Amygdala (tissue), 56 donors: ENCODE data around the gene OXCT2.

Experiments used
- DNase-seq, 56 donors: peaks; one replicate each; lab custom pipeline; 2025; lab: John Stamatoyannopoulos, UW

OXCT2 gene

DNA sequence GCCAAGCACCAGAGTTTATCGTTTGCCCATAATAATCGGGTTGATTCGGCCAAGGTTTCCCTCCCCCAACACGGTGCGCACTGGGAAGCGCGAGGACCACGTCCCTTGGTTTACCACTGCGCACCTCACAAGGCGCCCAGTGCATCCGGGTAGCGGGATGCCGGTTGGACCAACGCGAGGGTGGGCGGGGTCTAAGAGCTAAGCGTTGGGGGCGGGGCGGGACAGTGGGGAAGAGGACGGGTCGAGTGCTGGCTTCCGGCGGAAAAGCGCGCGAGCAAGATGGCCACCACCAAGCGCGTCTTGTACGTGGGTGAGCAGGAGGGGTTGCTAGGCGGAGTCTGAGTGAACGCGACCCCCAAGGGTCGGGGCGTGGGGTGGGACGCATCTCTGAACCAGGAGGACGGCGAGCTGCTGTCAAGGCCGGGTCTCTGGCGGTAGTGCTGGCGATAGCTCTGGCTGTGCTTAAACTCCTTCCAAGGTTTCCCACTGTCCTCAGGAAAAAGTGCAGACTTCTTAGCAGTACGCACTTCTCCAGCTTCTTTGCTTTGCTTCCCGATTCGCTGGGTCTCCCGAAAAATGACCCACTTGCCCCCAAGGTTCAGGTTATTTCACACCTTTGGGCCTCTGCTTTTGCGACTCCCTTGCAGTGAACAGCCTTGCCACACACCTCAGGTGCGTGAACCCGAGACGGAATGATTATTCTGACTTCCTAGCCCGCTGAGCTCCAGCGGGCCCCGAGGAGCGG is 32.4 kb downstream of the OXCT2 start, which contains the start of gene PPIE:
Gene PPIE (plus strand): TSS at position 261 of the 745 bp plus-strand sequence. CDS start 19 bp downstream, at position 280.
- peak; percentile 54 to 97 (median 88) for DNase-seq

DNA sequence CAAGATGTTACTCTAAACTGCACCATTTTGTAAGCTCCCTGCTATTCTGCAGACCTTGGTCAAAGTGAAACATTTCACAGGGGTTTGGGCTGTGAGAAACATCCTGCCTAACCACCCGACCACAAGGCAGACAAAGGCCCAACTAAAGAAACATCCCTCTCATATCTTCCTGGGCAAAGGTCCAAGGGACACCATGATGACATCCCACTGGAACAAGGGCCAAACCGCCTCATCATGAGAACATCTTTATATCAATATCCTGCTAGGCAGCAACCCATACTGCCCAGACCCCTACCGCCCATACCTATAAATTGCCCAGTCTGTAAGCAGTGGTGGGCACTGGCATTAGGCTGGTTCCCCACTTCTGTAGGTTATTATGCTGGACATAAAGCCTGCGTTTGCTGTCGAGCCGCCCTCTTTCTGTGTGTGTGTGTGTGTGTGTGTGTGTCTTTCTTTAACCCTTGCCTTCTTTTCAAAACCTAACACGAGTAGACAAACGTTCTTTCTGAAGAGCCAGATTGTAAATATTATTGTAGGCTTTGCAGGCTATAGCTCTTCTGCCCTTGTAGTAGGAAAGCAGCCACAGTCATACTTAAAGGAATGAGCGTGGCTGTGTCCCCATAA is 33.5 kb downstream of the OXCT2 start:
- DNase-seq = no peak

DNA sequence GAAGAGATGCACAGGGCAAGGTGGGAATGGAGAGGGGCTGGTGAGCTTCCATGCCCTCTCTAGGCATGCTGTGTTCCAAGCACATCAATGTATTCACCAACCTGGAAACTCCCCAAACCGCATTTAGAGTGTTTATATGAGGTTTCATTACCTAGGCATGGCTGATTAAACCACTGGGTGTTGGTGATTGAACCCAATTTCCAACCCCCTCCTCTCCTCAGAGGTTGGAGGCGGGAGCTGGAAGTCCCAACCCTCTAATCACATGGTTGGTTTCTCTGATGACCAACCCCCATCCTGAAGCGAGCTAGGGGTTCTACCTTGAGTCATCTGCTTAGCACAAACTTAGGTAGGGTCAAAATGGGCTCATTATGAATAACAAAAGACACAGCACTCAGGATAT is 35.4 kb downstream of the OXCT2 start:
- no peak for DNase-seq

DNA sequence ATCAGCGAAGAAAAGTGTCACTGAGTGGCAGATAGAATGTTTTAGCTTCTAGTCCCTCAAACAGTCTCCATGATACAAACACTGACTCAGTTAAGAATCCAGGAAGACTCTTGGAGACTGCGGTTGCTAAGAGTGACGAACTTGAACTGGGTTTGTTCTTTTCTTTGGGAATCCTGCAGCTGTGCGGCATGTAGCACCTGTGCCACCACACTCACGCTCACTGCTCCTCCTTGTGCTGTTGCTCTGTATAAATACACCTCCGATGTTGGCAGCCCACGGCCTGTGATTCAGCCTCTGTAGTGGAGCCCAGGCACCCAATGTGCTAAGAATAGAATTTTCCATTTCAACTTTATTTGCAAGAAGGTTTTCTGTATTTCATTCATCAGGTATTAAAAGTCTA is 38.0 kb downstream of the OXCT2 start:
- peak in 21 of 56 donors; percentile 7 to 62 (median 22) for DNase-seq

DNA sequence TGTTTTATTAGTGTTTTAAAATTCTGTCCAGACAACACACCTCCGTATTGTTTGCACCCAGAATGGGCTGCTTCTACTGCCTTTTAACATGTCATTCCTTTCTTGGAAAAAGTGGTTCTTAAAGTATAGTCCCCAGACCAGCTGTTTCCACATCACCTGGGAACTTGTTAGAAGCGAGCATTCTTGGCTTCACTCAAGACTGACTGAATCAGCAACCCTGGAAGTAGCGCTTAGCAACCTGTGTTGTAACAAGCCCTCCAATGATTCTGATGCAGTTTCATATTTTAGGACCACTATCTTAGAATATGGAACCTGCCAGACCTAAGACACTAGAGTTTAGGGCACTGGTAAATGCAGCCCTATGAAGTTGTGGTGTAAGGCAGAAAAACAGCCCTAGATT is 38.4 kb downstream of the OXCT2 start:
- no peak for DNase-seq

DNA sequence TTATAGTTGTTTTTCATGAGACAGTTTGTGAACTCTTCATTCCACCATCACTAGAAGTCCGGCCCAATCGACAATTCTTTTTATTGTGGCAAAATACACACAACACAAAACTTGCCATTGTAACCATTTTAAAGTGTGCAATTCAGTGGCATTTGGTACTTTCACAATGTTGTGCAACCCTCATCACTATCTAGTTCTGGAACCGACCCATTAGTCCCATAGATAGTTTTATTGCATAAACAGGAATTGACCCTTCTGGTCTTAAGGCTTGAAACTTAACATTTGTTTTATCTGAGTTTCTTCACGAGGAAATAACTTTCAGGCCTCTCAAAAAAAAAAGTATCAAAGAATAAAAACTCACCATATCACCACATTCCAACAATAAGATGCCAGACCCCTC is 41.3 kb downstream of the OXCT2 start:
- no peak for DNase-seq

DNA sequence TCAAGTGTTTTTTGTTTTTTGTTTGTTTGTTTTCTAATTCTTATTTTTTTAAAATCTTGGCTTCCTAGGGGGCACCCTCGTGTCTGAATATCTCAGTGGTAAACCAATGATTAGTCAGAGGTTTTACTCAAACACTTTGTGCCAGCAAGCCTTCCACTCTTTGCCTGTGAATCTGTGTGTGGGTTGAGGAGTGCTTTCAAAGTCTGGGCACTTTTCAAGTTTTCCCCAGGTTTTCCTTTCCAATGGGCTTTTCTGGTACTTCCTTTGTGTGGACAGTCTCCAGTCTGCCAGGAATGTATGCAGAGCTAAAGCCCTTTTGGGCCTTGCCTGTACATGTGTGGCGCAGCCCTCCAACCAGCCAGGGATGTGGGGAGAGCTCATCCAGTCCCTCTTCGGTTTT is 42.1 kb downstream of the OXCT2 start:
- DNase-seq = peak in 1 of 56 donors; percentile 12

DNA sequence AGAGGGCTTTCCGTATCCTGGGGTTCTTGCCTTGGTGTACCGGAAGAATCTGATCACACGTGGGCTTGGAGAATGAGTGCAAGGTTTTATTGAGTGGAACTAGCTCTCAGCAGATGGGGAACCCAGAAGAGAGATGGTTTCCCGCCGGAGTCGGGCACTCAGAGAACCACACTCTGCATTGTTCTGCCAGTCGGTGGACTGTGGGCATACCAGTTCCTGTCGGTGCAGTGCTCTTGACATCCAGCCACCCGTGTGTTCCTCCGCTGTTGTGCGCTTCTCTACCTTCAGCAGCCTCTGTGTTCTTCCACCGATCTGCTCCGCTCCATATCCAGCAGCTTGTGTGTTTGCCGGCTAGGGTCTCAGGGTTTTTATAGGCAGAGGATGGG is 43.2 kb downstream of the OXCT2 start:
- DNase-seq = no peak

DNA sequence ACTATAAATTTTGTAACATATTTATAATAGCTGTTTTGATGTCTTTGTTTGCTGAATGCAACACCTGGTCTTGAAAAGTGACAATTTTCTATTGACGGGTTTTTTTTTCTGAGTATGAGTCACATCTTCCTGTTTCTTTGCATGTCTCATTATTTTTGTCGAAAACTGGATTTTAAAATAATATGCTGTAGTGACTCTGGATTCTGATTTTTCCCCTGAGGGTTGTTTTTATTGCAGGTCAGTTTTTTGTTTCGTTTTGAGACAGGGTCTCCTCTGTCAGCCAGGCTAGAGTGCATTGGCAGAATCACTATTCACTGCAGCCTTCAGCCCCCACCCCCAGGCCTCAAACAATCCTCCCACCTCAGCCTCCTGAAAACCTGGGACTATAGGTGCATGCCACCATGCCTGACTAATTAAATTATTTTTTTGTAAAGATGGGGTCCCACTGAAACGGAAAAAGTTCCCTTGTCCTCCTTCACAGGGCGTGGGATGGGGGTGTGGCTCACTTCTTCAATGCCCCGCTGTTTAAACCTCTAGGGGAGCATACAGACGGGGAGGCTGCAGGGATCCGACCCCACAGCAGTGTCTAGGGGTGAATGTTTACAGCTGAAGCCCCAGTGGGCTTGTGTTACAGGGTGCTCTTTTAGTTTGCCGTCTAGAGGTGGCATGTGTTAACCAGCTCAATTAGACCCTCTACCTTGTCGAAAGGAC is 43.8 kb downstream of the OXCT2 start:
- no peak for DNase-seq

DNA sequence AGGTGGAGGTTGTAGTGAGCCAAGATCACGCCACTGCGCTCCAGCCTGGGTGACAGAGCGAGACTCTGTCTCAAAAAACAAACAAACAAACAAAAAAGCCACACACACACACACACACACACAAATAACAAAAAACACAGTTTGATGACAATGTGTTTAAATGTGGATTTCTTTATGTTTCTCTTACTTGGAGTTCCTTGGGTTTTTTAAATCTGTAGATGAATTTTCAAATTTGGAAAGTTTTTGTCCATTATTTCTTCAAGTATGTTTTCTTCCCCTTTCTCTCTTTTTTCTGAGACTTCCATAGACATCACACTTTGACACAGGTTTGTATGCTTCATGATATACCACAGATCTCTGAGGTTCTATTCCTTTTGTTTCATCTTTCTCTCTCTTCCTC is 44.5 kb downstream of the OXCT2 start:
- DNase-seq = no peak

DNA sequence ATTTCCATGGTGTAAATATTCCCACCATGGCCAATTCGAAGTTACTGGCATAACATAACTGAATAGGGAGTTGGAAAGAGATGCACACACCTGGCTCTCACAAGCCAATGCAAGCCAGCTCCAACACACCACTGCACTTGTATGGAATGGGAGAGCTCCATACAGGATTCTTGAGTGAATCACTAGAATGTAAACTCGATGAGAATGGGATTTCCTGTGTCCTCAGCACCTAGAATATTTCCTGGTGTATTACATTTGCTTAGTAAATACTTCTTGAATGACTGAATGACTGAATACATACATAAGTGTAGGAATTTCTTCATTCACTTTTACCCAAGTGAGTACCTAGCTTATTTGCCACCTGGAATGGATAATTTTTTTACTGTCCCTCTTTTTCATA is 48.7 kb downstream of the OXCT2 start:
- DNase-seq = no peak

DNA sequence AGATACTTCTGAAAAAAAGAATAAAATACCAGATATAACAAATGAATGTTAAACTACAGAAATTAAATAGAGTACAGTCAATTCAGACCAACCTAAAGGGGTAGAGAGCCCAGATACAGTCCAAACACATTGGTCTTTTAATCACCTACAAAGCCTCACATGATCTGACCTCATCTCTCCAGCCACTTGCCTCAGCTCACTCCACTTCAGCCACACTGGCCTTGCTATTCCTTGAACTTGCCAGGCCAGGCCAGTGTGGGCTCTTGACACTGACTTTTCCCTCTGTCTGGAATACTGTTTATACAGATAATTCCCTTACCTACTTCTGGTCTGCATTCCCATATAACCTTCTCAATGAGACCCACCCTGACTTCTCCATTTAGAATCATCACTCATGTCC is 49.5 kb downstream of the OXCT2 start:
- DNase-seq = no peak

DNA sequence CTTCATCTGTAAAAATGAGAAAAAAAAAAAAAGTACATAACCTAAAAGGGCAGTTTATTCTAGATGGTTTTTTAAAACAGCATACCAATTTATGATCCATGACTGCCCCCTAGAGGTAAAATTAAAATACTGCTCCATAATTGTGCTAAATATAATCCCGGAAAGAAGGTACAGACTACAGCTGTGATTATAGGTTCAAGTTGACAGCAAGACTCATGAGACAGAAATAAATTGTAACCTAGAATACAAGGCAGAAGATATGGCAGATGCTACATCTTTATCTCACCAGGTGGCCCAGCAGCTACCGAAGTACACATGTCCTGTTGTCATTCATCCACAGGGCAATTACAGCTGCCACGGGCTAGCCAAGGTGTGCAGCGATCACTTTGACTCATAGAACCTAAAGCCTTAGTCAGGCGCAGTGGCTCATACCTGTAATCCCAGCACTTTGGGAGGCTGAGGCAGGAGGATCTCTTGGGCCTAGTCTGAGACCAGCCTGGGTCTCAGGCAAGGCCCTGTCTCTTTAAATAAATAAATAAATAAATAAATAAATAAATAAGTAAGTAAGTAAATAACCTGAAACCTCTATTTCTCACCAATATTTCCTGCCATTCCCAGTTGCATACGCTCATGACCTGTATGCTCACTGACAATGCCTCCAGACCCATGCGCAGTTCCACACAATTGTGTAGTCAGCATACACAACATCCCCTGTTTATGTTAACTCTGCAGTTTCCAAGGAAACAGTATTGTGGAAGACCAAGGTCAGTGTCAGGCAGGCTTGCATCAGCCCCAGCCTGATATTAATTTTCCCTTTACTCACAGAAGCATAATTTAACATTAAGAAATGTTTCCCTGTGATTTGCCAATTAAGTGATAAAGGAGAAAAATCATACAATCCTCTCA is 50.8 kb downstream of the OXCT2 start:
- DNase-seq = peak in 1 of 56 donors; percentile 13
